ENCODE data around the gene METTL4.

The METTL4 gene, protein sequence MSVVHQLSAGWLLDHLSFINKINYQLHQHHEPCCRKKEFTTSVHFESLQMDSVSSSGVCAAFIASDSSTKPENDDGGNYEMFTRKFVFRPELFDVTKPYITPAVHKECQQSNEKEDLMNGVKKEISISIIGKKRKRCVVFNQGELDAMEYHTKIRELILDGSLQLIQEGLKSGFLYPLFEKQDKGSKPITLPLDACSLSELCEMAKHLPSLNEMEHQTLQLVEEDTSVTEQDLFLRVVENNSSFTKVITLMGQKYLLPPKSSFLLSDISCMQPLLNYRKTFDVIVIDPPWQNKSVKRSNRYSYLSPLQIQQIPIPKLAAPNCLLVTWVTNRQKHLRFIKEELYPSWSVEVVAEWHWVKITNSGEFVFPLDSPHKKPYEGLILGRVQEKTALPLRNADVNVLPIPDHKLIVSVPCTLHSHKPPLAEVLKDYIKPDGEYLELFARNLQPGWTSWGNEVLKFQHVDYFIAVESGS

DNA sequence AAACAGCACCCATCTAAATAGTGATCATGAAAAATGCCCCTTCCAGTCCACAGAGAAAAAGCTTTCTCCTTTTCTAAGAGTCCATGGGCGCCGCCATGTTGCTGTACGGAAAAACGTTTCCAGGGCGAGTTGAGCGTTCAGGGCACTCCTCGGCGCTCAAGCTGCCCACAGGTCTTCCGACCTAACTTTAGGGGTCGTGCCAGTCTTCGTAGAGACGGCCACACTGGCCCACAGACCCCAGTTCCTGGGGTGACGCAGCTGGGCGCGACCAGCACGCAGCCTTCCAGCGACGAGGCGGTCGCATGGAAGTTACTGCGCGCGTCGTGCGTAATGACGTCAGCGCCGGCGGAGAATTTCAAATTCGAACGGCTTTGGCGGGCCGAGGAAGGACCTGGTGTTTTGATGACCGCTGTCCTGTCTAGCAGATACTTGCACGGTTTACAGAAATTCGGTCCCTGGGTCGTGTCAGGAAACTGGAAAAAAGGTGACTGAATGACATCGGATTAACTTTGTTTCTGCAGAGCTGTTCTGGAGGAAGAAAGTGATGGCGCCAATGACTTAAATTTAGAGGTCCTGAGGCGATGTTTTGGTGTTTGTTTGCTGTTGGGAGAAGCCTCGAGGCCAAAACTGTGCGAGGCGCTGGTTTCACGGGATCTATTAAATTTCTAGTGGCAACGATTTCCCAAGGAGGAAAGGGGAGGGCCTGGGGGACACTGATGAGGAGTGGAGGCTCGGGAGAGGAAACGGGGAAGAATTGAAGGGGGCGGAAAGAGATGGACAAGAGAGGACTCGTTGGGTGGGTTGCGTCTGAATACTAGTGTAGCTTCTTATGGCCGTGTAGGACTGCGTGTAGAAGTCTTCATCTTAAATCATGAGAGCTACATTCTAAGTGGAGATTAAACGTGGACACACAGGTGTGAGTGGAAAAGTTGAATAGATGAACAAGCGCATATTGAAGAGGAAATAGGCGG lies at the start of gene METTL4, which contains the start of gene NDC80:
TSS of gene METTL4 (minus strand) at position 306 of the 971 bp plus-strand sequence. CDS start 4,289 bp downstream, outside the sequence.
TSS of gene NDC80 (plus strand) at position 358 of the 971 bp plus-strand sequence. CDS start 1,429 bp downstream, outside the sequence.
- DNase-seq (ENCODE audit: low spot score) = peak; percentile 69

- no peak for DNase-seq (ENCODE audit: low spot score)
Measured at GRCh38 chr18:2618009-2618408, 46.7 kb upstream of the METTL4 start.

GRCh38 chr18:2617401-2617998 lies 46.2 kb upstream of the METTL4 start:
- no peak for DNase-seq (ENCODE audit: low spot score)

DNA sequence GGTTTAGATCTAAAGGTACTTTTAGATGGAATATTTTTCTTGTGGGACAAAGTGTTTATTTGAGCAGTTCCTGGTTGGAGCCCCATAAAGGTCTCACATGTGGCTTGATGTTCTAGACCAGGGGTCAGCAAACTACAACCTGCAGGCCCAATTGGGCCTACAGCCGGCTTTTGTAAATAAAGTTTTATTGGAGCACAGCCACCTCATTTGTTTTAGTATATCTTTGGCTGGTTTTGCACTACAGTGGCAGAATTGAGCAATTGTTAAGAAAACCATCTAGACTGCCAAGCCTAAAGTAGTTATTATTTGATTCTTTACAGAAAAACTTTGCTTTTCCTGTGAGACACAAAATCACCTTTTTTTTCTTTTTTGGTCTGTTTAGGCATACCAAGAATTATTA lies 41.7 kb upstream of the METTL4 start:
- DNase-seq (ENCODE audit: low spot score) = no peak

GRCh38 chr18:2610549-2610948 lies 39.2 kb upstream of the METTL4 start:
- no peak for DNase-seq (ENCODE audit: low spot score)

DNA sequence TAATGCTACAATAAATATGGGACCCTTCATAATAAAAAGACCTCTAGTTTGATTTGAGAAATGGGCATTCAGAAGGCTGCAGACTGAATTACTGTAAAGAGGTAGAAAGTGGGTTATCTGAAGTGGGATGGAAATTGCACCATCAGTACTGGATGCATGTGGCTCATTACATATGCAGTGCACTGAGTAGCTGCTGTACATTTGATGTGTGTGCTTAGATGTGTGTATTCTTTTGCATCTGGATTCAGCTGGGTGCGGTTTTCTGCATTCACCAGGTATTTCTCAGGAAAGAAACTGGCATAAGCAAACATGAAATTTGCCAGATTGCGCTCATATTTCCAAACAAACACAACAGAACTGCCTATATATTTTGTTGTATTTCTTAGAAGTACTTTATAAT lies 38.3 kb upstream of the METTL4 start:
- DNase-seq (ENCODE audit: low spot score) = no peak

DNA sequence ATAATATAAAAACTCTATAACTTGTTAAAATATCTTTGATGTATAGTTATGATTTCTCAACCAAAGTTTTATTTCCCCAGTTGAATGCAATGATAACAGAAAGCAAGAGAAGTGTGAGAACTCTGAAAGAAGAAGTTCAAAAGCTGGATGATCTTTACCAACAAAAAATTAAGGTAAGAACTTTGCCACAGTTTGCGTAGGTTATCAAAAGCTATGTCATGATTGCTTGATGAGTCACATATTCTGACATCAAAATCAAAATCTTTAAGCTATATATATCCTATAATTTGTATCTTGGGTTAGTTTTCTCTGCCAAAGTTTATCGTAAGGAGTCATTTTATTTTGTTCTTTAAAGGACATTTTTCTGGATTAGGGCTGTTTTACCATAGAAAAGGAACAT lies 35.0 kb upstream of the METTL4 start:
- no peak for DNase-seq (ENCODE audit: low spot score)

DNA sequence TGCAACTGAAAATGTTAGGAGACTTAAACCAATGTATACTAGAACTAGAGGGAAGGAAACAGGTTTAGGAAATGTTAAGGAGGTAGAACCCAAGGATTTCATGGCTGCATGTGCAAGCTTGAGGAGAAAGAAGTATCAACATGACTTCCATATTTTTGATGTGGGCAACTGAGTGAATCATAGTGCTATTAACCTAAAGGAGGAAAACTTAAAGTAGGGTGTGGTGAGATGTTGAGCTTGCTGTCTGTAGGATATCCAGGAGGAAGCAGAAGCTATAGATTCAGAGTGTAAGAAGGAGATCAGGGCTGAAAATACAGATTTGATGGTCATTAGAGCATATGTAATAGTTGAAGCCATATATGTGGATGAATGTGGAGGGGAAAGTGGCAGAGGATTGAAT lies 31.5 kb upstream of the METTL4 start:
- no peak for DNase-seq (ENCODE audit: low spot score)

DNA sequence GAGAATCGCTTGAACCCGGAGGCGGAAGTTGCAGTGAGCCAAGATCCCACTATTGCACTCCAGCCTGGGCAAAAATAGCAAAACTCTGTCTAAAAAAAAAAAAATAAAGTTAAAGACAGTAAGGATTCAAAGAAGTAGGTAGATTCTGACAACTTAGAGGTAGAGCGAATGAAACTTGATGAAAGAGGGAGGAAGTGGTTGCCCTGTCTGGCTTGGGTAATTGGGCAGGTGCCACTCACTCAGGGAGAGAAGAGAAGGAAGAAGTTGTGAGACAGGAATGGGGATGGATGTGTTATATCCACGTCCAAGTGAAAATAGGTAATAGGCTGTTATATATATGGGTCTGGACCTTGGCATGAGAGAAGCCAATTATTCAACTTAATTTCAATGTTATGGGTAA lies 26.3 kb upstream of the METTL4 start:
- no peak for DNase-seq (ENCODE audit: low spot score)

DNA sequence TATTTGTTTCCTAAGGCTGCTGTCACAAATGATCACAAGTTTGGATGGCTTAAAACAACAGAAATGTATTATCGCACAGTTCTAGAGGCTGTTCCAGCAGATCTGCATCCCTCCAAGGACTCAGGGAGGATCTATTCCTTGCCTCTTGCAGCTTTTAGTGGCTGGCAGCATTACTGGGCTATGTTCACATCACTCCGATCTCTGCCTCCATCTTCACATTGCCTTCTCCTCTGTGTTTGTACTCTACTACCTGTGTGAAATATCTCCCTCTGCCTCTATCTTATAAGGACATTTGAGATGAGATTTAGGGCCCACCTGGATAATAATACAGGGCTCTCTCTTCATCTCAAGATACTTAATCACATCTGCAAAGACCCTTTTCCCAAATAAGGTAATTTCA lies 19.0 kb upstream of the METTL4 start:
- DNase-seq (ENCODE audit: low spot score) = no peak

- DNase-seq (ENCODE audit: low spot score) = peak; percentile 39
Measured at GRCh38 chr18:2589345-2590068, 18.2 kb upstream of the METTL4 start.

GRCh38 chr18:2588666-2589344 lies 17.5 kb upstream of the METTL4 start:
- no peak for DNase-seq (ENCODE audit: low spot score)

DNA sequence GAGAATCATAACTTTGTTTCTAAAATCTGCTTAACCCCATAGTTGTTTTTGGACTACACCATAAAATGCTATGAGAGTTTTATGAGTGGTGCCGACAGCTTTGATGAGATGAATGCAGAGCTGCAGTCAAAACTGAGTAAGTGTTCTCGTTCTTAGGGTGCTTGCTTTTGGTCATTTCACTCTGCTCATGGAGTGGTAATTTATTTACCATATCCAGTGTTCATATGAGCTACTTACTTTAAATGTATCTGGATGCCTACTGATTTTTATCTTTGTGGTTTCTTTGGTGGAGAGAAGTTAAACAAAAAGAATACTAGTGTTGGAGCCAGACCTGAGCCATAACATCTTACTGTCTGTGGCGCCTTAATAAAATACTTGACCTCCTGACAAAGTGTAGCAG lies 16.5 kb upstream of the METTL4 start:
- DNase-seq (ENCODE audit: low spot score) = no peak

DNA sequence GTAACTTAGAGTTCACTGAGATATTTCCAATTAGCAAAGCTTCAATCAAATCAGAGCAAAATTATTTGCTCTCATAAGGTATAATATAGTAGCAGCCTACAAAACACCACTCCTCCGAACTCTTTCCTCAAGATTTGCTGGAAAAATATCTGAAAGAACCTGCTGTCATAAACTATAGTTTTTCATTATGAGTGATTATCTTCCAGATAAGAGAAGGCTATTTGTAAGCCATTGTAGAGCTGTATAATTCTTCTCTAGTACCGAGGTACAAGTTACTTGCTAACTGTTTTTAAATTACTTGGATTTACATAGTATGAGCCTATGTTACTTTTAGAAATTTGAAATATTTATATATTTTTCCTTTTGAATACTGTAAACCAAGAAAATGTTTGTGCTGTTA lies 2.1 kb upstream of the METTL4 start:
- DNase-seq (ENCODE audit: low spot score) = no peak

GRCh38 chr18:2572892-2573291 lies 1.6 kb upstream of the METTL4 start:
- DNase-seq (ENCODE audit: low spot score) = no peak

DNA sequence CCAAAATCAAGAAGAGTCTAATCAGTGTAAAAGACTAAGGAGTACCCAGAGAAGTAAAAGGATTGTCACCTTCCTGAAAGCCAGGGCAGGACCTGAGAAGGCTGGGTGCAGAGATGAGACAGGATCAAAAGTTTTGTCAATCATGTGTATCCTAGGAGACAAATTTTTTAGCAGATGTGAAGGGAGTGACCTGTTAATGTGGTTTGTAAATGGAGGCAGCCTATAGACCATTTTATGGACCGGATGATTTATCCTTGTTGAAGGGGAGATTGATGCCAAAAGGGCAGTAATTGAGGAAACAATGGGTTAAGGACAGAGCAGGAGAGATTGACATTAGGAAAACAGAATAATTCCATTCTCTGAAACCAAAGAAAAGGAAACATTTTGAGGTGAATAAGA lies 865 bp upstream of the METTL4 start:
- DNase-seq (ENCODE audit: low spot score) = no peak

- DNase-seq (ENCODE audit: low spot score) = peak; percentile 30
Measured at GRCh38 chr18:2570772-2571199, 519 bp downstream of the METTL4 start.

GRCh38 chr18:2569338-2570207 lies 1.7 kb downstream of the METTL4 start:
- DNase-seq (ENCODE audit: low spot score) = no peak

GRCh38 chr18:2568605-2569004 lies 2.7 kb downstream of the METTL4 start:
- DNase-seq (ENCODE audit: low spot score) = no peak

DNA sequence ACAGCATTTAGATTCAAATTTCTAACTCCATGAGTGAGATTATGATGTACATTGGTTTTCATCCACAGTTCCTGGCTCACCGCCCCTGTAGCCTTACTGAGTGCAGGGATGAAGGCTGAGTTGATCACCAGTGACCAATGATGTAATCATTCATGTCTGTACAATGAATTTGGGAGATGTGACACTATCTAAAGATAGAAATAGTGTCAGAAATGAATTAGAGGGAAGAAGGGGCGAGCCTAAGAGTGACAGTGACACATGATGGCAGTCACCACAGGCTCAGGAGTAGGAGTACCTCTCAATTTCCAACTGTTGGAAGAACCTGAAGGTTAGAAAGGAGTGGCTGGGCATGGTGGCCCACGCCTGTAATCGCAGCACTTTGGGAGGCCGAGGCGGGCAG lies 3.2 kb downstream of the METTL4 start:
- DNase-seq (ENCODE audit: low spot score) = no peak

Measured in COLO829 (cell line).